Occipital lobe (tissue), 2 donors: ENCODE measurements around the gene SGO1. TPM values are rescaled to one million over a fixed set of nuclear protein-coding genes. Genes with fewer than 3 reads are reported as not detected.
"Not testable (repeated sequence)": the region's sequence is repeated elsewhere in the genome, so short reads cannot be mapped to it uniquely, and the experiment has no call there.

Experiments
- DNase-seq: peaks from one replicate; lab custom pipeline; 2025; lab: John Stamatoyannopoulos, UW
- total RNA-seq: library from RNA; depleted of rRNA; stranded (reverse); fragments of >200 nt; gene quantifications from one replicate; pipeline ENCODE4 v1.2.3, GENCODE V29; 2014

Gene SGO1
- total RNA-seq = 1.7 TPM

DNA sequence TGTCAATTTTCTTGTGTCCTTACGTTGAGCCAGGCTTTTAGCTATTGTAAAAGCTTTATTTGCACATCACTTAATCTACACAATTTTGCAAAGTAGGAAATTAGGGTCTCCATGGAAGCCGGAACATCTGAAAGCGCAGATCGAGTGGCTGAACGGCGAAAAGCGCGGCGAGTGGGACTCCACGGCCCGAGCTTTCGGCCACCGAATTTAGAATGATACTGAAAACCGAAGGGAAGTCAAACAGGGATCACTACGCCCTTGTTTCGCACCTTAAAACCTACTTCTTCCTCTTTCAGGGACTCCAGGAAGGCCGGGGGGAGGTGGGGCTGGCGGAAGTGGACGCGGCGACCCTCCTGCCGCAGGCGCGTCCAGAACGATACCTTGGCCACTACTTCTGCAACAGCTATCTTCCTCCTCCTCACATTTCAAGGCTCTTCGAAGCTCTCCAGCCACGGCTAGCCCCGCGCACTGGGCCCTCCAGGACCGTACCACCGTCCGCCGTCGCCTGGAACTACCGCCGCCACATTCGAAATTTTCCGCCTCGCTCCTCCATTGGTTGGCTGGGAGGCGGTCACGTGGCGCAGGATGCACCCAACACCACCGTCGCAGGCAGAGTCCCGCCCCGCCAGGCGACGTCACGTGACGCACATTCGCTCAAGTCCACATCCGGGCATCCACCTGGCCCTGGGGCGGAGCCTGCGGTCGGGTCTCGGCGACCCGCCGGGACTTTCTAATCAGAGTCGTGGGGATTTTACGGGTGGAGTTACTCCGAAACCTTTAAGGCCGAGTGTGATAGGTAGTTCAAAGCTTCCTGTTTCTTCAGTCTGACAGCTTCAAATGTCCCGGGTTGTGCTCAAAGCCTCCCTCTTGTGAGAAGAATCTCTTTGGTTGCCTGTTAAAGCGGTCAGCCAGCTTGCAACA is at the start of gene SGO1:
TSS of gene SGO1 (minus strand) at position 528 of the 921 bp plus-strand sequence. CDS start 2,179 bp downstream, outside the sequence.
- peak; percentile 93 for DNase-seq

DNA sequence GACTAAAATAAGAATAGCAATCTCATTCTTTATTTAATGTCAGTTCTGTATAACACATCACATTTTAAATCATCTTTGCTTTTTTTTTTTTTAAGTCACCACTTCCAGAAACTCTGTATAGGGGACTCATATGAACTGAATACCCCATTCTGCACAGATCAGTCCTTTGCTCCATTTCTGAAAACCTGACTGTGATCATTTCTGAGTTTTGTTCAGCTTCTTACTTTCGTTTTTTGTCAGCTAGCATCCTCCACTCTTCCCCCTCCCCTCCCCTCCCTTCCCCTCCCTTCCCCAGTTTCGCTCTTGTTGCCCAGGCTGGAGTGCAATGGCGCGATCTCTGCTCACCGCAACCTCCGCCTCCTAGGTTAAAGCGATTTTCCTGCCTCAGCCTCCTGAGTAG is 49.8 kb upstream of the SGO1 start:
- DNase-seq = no peak

DNA sequence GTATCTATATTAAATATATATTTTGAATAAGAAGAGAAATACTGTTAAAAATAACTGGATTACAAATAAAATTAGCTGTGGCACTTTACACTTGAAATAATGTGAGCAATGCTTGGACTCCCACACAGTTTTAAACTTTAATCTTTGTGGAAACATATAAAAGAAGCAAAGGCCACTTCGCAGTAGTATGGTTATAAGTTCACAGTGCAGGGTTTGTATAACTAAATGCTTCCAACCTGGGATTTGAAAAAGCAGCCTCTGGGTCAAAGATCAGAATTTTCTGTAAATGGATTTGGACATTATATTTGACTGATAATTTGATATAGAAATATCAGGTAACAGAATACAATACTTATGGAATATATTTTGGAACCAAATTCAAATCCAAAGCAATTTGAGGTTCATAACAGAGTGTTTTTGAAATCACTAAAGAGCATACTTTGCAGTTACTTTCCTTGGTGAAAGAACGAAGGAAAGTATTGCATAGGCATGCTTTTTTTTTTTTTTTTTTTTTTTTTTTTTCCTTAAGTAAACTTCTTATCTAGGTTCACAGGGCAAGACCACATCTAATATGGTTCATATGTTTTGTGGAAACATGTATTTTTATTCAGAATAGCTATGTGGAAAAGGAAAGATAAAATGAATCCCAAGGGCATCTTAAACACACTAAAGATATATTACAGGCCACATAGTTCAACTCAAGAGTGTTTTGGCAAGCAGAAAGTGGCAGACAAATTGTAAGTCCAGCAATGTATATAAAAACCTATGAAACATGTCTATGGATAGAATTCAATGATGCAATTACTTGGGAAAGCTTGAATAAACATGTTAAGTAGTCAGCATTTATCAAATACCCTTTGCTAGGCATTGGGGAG is 47.1 kb upstream of the SGO1 start:
- DNase-seq = no peak

DNA sequence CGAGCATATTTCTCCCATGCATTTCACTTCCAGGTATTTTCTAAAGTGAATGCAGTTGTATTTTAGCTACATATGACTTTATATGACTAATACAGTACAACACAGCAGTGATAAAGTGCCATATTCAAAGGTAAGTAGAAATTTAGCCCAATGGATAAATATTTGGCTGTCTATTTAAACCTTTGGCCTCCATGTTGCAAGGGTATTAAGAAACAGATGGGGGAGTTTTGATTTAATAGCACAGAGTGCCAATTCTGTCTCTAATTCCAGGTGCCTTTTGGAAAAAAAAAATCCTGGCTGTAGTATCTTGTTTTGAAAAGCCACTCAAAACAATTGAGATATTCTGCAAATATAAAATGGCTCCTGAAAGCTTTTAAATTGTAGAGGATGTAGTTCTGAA is 44.9 kb upstream of the SGO1 start:
- no peak for DNase-seq

DNA sequence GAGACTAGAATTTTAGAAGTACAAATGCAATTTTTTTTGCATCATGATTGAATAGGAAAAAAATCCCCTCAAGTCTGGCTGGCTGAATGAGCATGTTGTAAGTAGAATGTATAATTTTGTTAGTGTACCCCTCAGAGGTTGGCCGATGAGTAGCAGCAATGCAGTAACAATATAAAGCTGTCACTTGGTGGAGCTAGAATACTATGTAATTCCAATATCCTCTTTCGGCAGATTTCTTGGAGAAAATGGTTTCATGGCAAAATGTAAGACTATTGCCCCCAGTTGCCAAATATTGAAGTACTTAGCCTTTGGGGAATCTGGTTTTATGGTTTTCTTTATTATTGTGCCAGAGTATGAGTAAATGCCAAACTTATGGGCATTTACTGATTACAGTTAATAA is 39.8 kb upstream of the SGO1 start:
- no peak for DNase-seq

DNA sequence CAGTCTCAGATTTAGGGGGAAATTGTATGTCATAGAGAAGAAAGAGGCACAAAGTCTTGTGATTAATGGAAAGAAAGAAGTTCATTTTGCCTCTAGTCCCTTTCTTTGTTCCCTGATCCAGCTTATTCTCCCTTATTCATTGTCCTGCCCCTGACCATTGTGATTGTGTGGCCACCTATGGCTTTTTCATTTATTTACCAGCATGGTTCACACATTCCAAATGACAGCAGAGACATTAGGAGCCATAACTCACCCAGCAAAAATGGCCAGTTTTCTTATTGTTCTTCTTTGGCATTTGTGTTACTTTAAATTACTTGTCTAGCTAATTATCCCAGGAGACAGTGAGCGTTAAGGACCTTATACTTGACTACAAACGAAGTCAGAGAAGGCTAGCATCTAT is 36.3 kb upstream of the SGO1 start:
- DNase-seq = no peak

DNA sequence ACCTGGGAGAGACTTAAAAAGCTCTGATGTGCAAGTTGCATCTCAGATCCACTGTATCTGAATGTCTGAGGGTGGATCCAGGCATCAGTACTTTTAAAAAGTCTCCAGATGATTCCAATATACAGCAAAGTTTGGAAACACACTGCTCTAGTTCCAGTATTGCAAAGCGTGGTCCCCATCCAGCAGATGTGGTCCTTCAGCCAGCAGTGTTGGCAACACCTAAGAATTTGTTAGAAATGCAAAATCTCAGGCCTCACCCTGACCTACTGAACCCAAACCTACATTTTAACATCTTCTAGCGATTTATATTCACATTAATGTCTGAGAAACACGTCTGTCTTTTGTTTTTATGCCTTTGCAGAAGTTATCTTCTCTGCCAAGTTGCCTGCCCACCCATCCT is 32.2 kb upstream of the SGO1 start:
- no peak for DNase-seq

DNA sequence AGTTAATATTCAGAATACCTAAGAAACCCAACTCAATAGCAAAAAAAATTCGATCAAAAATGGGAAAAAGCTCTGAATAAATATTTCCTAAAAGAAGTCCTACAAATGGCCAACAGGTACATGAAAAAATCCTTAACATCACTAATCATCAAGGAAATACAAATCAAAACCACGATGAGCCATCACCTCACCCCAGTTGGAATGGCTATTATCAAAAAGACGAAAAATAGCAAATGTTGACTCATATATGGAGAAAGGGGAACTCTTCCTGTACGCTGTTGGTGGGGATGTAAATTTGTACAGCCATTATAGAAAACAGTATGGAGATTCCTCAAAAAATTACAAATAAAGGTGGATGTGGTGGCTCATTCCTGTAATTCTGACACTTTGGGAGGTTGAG is 29.6 kb upstream of the SGO1 start:
- DNase-seq = no peak

DNA sequence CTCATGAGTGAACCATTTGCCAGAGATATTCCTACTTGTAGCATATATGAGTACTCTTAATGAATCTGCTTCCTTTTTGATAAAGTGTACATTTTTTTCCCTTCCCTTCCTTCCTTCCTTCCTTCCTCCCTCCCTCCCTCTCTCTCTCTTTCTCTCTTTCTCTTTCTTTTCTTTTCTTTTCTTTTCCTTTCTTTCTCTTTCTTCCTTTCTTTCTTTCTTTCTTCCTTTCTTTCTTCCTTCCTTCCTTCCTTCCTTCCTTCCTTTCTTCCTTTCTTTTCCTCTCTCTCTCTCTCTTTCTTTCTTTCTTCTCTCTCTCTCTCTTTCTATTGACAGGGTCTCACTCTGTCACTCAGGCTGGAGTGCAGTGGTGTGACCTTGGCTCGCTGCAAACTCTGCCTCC is 27.5 kb upstream of the SGO1 start:
- DNase-seq = not testable (repeated sequence)

DNA sequence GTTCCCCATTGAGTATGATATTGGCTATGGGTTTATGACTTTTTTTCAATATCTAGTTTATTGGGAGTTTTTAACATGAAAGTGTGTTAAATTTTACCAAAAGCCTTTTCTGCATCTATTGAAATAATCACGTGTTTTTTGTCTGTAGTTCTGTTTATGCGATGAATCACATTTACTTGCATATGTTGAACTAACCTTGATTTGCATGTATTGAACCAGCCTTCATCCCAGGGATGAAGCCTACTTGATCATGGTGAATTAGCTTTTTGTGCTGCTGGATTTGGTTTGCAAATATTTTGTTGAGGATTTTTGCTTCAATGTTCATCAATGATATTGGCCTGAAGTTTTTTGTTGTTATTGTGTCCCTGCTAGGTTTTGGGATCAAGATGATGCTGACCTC is 21.9 kb upstream of the SGO1 start:
- not testable (repeated sequence) for DNase-seq

DNA sequence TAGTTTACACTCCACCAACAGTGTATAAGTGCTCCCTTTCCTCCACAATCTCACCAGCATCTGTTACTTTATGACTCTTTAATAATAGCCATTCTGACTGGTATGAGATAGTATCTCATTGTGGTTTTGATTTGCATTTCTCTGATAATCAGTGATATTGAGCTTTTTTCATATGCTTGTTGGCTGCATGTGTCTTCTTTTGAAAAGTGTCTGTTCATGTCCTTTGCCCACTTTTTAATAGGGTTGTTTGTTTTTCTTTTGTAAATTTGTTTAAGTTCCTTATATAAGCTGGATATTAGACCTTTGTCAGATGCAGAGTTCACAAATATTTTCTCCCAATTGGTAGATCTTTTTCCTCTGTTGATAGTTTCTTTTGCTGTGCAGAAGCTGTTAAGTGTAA is 19.9 kb upstream of the SGO1 start:
- not testable (repeated sequence) for DNase-seq

DNA sequence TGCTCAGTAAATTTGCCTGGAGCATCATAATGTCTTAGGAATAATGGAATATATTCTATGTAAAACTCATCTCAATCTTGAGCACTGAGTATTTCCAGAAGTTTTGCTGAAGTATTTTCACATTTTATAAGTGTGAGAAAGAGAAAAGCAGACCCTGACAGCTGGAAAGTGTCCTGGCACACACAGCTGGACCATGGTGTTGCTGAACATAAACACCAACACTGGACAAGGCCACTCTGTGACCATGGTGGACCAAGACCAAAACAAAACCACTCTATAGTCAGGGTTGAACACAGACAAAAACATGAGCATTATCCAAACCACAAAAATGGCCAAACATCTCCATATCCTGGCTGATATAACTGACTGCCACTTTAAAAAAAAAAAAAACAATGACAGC is 15.1 kb upstream of the SGO1 start:
- no peak for DNase-seq

DNA sequence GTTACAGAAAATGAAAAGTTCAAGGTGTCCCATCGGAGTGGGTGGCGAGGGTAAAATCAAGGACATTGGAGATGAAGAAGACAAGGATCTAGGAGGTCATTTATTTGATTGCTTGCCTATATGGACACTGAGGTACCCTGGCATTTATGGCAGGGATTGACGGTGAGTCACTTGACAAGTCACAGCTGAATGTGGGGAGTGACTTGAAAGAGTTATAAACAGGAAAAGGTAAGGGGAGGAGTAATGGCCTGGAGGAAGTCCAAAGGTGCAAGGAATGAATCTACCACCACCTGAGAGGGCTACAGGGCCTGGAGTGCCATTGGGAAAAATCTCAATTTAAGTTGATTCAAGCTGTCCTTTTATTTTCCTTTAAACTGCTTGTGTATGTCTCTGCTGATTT is 11.8 kb upstream of the SGO1 start:
- DNase-seq = no peak

DNA sequence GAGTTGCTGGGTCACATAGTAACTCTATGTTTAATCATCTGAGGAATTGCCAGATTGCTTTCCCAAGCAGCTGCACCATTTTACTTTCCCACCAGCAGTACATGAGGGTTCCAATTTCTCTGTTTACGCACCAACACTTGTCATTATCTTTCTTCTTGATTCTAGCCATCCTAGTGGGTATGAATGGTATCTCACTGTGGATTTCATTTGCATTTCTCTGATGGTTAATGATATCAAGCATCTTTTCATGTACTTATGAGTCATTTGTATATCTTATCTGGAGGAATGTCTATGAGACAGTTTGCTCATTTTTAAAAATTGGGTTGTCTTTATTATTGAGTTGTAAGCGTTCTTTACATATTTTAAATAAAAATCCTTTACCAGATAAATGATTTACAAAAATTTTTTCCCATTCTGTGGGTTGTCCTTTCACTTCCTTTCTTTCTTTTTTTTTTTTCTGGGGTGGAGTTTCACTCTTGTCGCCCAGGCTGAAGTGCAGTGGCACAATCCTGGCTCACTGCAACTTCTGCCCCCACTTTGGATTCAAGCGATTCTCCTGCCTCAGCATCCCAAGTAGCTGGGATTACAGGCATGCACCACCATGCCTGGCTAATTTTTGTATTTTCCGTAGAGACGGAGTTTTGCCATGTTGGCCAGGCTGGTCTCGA is 8.9 kb upstream of the SGO1 start:
- DNase-seq = no peak

DNA sequence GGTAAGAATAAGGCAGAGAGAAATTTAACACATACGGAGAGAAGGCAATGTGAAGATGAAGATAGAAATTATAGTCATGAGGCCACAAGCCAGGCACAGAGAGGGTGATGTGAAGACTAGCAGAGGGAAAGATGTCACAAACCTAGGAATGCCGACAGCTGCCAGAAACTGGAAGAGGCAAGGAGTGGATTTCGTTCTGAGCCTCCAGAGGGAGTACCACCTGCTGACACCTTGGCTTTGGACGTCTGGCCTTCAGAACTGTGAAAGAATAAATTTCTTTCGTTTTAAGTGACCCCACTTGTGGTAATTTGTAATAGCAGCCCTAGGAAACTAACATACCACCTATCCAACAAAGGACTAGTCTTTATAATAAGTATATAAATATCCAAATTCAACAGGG is 5.0 kb upstream of the SGO1 start:
- DNase-seq = no peak

DNA sequence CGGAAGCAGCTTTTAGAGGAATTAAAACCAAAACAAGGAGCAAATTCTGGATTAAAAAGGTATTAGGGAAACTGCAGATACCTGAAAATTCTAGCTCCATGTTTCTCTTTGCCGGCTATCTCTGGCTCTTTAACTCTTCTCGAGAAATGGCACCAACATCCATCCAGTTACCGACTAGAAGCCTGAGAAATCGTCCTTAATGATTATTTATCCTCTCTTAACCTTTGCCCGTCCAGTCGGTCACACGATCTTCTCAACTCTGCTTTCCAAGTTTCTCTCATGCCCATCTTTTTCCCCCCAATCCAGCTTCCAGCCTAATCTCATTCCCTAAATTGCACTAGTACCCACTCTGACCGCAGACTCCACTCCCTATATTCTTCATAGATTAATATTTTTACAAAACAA is 596 bp upstream of the SGO1 start:
- DNase-seq = no peak

DNA sequence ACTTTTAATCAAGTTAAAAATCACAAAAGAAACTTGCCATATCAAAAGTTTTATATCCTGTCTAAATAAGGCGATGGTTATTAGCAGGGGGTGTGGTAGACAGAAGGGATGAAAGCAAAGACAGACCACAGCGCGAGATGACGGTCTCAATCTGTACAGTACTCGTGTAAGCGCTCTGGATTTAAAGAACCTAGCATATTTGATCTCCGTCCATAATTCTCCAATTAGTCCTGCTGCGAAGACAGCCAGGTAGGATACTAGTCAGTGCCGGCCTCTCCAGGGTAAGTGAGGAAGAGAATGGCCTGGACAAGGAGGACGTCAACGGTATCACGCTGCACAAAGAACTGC is 701 bp downstream of the SGO1 start:
- no peak for DNase-seq

DNA sequence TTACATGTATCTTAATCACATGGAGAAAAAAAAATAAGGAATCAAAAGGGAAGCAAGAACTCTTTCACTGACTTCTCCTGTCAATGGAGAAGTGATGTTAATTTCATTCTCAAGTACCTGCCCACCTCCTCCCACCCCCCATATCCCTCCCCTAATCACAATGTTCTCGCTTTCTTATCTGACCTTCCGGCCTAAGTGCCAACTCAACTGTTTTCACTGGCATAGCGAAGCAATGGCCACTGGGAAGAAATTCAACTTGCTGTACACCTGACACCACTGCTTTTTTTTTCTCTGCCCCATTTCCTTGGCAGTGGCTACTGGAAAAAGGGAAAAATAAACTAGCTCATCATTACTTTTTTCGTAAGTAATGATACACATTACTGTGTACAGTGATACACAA is 3.8 kb downstream of the SGO1 start:
- no peak for DNase-seq

DNA sequence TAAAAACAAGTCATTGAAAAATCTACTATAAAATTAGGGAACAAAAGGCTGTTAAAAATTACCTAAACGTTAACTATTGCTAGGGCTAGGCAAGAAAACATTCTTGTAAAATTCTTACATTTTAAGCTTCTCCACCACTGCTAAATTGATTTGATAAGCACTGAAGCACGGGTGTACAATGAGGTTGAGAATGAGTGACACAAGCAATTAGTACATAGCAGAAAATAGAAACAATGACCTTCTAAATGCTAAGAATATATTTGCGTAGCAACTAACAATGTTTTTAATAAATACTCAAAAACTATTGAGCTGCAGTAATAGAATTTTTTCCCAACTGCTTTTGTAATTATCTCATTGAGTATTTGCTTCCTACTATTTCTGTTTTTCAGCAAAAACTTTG is 4.7 kb downstream of the SGO1 start:
- DNase-seq = no peak

DNA sequence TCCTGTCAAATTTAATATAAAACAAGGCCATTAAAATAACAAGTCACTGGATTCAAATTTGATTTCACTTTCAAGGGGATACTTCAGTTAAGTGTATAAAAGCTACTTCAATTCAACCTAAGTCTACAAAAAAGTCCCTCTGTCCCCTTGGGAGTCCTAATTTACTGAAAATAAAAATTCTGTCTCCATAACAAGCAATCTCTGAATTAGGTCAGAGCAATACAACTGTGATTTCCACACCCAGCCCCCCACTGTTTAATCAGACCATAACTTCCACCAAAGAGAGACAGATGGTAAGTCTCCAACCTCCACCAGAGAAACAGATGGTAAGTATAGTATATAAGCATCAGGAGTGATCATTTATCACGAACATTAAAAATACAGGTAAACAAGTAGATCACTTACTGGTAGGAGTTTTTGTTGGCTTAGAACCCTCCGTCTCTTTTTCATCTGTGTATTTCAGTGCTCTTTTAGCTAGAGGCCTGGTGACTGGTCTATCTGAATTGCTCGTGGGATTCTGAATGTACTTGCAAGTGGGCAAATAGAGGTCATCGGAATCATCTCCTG is 12.1 kb downstream of the SGO1 start:
- DNase-seq = no peak

DNA sequence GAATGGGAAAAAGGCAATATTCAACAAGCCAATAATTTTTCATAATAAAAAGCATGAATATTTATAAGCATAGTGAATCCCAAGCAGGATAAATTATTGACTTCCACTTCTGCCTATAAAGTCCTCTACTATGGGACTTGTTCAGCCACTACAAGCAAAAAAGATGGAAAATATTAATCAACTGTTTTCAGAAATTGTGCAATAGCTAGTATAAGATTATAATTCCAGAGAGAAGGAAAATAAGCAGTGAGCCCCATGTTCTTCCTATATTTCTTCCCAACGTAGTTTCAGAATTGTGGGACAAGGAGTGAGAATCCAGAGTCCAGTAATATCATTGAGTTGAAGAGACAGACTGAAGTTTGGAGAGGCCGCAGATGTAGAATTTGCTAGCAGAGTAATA is 24.3 kb downstream of the SGO1 start:
- DNase-seq = no peak

DNA sequence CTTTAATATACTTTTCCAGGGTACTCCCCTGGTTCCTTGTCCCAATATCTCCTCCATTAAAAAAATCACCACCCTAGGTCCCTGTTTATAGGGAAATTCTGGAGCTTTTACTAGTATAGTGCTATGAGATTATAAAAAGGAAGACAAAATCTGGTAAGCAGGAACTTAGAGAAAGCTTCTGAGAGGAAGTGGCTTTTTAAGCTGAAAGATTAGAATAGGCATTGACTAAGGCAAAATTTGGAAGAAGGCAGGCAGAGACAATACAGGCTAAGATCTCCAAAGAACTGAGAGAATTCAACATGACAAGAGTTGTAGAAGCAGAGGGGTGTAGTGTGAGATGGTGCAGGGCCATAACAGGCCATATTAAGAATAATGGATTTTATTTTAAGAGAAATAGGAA is 25.8 kb downstream of the SGO1 start:
- no peak for DNase-seq
